Natural killer cell (primary cell): Measurements from ENCODE around the gene PMIS2. TPM values are rescaled to one million over a fixed set of nuclear protein-coding genes. Genes with fewer than 3 reads are reported as not detected.
A peak's percentile ranks its signal among the peaks of the same experiment; 100 is the strongest.

Experiments
- ATAC-seq, 3 donors: fragments of 150-1000 bp in 2 of 3; fragments of 200-7000 bp in 1 of 3; cut with Tn5 transposase; 1 replicate in 1 of 3; 2 replicates in 2 of 3; pipeline ENCODE4 v1.10.0; 2021; ENCODE audit warnings: mild to moderate bottlenecking in 2 of 3, moderate library complexity in 2 of 3
- DNase-seq, 2 donors: peaks; one replicate each; pipeline versions ENCODE4 v3.0.0 to v3.0.0-alpha.2; 2013 to 2021; ENCODE audit warnings: mixed read lengths in 1 of 2
- H3K27ac ChIP-seq: one replicate; pipeline ENCODE4 v1.5.1; 2013; ENCODE audit warnings: mild to moderate bottlenecking, low read length
- H3K27me3 ChIP-seq: one replicate; pipeline ENCODE4 v1.6.1; 2013; ENCODE audit warnings: low read length; ENCODE audit not compliant: control insufficient read depth, insufficient read depth
- H3K36me3 ChIP-seq: one replicate; pipeline ENCODE4 v1.6.1; 2013; ENCODE audit warnings: low read length; ENCODE audit not compliant: control insufficient read depth, insufficient read depth
- H3K4me1 ChIP-seq: one replicate; pipeline ENCODE4 v1.6.1; 2013; ENCODE audit warnings: low read length; ENCODE audit not compliant: control insufficient read depth, insufficient read depth
- H3K4me3 ChIP-seq: one replicate; pipeline ENCODE4 v1.5.1; 2013; ENCODE audit warnings: low read length
- H3K9me3 ChIP-seq: one replicate; pipeline ENCODE4 v1.6.1; 2013; ENCODE audit warnings: low read length; ENCODE audit not compliant: control insufficient read depth, insufficient read depth
- H3K27ac Mint-ChIP-seq, 2 donors: one replicate each; pipeline ENCODE4 v1.8.0; 2022; ENCODE audit warnings: mild to moderate bottlenecking in 2 of 2, mixed read lengths in 2 of 2, moderate library complexity in 1 of 2
- H3K27me3 Mint-ChIP-seq, 2 donors: one replicate each; pipeline ENCODE4 v1.8.0; 2022; ENCODE audit warnings: low read depth in 2 of 2, mixed read lengths in 2 of 2
- H3K36me3 Mint-ChIP-seq: one replicate; pipeline ENCODE4 v1.8.0; 2022; ENCODE audit warnings: mixed read lengths
- H3K4me1 Mint-ChIP-seq, 2 donors: one replicate each; pipeline ENCODE4 v1.8.0; 2022; ENCODE audit warnings: mixed read lengths in 2 of 2
- H3K4me3 Mint-ChIP-seq: one replicate; pipeline ENCODE4 v1.8.0; 2022; ENCODE audit warnings: mild to moderate bottlenecking, moderate library complexity, mixed read lengths
- H3K9me3 Mint-ChIP-seq, 2 donors: one replicate each; pipeline ENCODE4 v1.8.0; 2022; ENCODE audit warnings: mixed read lengths in 2 of 2
- CTCF ChIP-seq: fragments of 200-600 bp; IDR thresholded peaks from one replicate; pipeline ENCODE4 v1.8.0; 2022; ENCODE audit warnings: antibody characterized with exemption
- WGBS: methylation state at CpG from one replicate; pipeline ENCODE4 v1.1.7; 2013; ENCODE audit warnings: missing lambda C conversion rate; ENCODE audit not compliant: insufficient coverage; 5-methylcytosine and 5-hydroxymethylcytosine counted together
- intact Hi-C: fragments of 100-400 bp; cut with micrococcal nuclease; formaldehyde crosslinking; loops from one replicate; pipeline ENCODE4 v1.14.2; 2022
- total RNA-seq, 4 donors: library from RNA; stranded (reverse); fragments of 120-200 nt in 1 of 4; gene quantifications; one replicate each; pipeline versions ENCODE4 v1.2.3 to v1.2.4, GENCODE V29; 2013 to 2022

Gene PMIS2
- total RNA-seq, 3 donors from 2014 or later (not counting 1 experiment from before 2014, with no cell fraction given), result not detected

- intact Hi-C loops, result loop anchor here (5.0 kb wide), 3 partner anchors 42 to 333 kb away; partner anchors contain the start of genes ETV2 and PMIS2
- peak; percentile 73 to 87 (median 81) for ATAC-seq
- WGBS, result under 1% methylated on average over 84 of the region's 85 CpGs
Observed at GRCh38 chr19:35545001-35545854, 40.7 kb upstream of the PMIS2 start, which contains the start of gene TMEM147. TMEM147 (plus strand) TSS chr19:35545626; CDS start chr19:35545740, 114 bp downstream.

GRCh38 chr19:35545855-35546381, 40.1 kb upstream of the PMIS2 start:
- Mint-ChIP-seq H3K36me3 (no peaks in the 10 kb centered on the region), H3K4me1 (peaks cover 34 to 48% of the 10 kb centered on the region in 2 donors), H3K4me3 (peak overlapping the region; percentile 95), H3K27me3 (no peaks in the 10 kb centered on the region), H3K27ac (peak overlapping the region; percentile 80 to 91), H3K9me3 (no peaks in the 10 kb centered on the region)
- Histone ChIP-seq H3K9me3 (no peaks in the 10 kb centered on the region), H3K4me3 (peak overlapping the region; percentile 95), H3K27ac (peak overlapping the region; percentile 77), H3K27me3 (no peaks in the 10 kb centered on the region), H3K4me1 (peaks cover 28% of the 10 kb centered on the region), H3K36me3 (peaks cover 3% of the 10 kb centered on the region)
- no peak for TF ChIP-seq CTCF
- intact Hi-C loops, result loop anchor here (2.0 to 5.0 kb wide), 4 partner anchors 41 to 334 kb away; partner anchors contain the start of genes ETV2 and PMIS2
- under 1% methylated on average over 27 of the region's 27 CpGs for WGBS
- ATAC-seq, result peak; percentile 82 to 85 (median 83)
- DNase-seq, result peak; percentile 68 to 70

More at GRCh38 chr19:35545001-35545854, 40.7 kb upstream of the PMIS2 start, which contains the start of gene TMEM147:
- no peaks in the 10 kb centered on the region for H3K27me3 Mint-ChIP-seq
- H3K9me3 Mint-ChIP-seq, result no peaks in the 10 kb centered on the region
- Histone ChIP-seq H3K27ac (peak within 1 kb of the TSS; percentile 77), H3K4me1 (peaks cover 28% of the 10 kb centered on the region), H3K4me3 (peak within 1 kb of the TSS; percentile 95), H3K9me3 (no peaks in the 10 kb centered on the region), H3K36me3 (peaks cover 3% of the 10 kb centered on the region), H3K27me3 (no peaks in the 10 kb centered on the region)
- H3K4me1 Mint-ChIP-seq, result peaks cover 34 to 49% of the 10 kb centered on the region in 2 donors
- DNase-seq, result peak; percentile 79 to 83
- TF ChIP-seq CTCF, result no peak
- H3K4me3 Mint-ChIP-seq, result peak within 1 kb of the TSS; percentile 95
- peak within 1 kb of the TSS; percentile 80 to 91 for H3K27ac Mint-ChIP-seq
- H3K36me3 Mint-ChIP-seq, result no peaks in the 10 kb centered on the region

- H3K27me3 ChIP-seq, result no peaks in the 10 kb centered on the region
- Mint-ChIP-seq H3K4me1 (peaks cover 34 to 49% of the 10 kb centered on the region in 2 donors), H3K27me3 (no peaks in the 10 kb centered on the region), H3K9me3 (no peaks in the 10 kb centered on the region), H3K27ac (peak overlapping the region; percentile 80 to 91), H3K4me3 (peak overlapping the region; percentile 95), H3K36me3 (no peaks in the 10 kb centered on the region)
- H3K4me3 ChIP-seq, result peak overlapping the region; percentile 95
- DNase-seq (no peak), ATAC-seq (no peak)
- H3K36me3 ChIP-seq, result peaks cover 3% of the 10 kb centered on the region
- H3K9me3 ChIP-seq, result no peaks in the 10 kb centered on the region
- TF ChIP-seq CTCF, result no peak
- intact Hi-C loops, result loop anchor here (2.0 to 5.0 kb wide), 4 partner anchors 41 to 334 kb away; partner anchors contain the start of genes ETV2 and PMIS2
- WGBS, result 91% methylated on average over 8 of the region's 8 CpGs
- peak overlapping the region; percentile 77 for H3K27ac ChIP-seq
- peaks cover 28% of the 10 kb centered on the region for H3K4me1 ChIP-seq
Observed at GRCh38 chr19:35546532-35546931, 39.4 kb upstream of the PMIS2 start.
